HepG2 (cell line): Measurements from ENCODE around the gene TCFL5. TPM values are rescaled to one million over a fixed set of nuclear protein-coding genes. Genes with fewer than 3 reads are reported as not detected.

Experiments used
- ETV5 ChIP-seq: IDR thresholded peaks from 2 replicates; pipeline ENCODE4 v1.6.1; 2018; ENCODE audit warnings: missing biosample characterization, missing genetic modification reagents, inconsistent platforms, borderline replicate concordance
- HNRNPH1 ChIP-seq: fragments of 200-400 bp; formaldehyde crosslinking; optimal IDR thresholded peaks from 2 replicates; pipeline ENCODE3; 2017; ENCODE audit warnings: mild to moderate bottlenecking, low read depth, low read length
- MED8 ChIP-seq: sonication (generic); formaldehyde crosslinking; IDR thresholded peaks from 2 replicates; pipeline ENCODE4 v1.8.1; 2023; ENCODE audit warnings: mild to moderate bottlenecking, missing genetic modification reagents; ENCODE audit not compliant: insufficient replicate concordance
- PLRG1 ChIP-seq: fragments of 450-650 bp; conservative IDR thresholded peaks from 2 replicates; pipeline ENCODE4 v1.6.1; 2016
- PRMT3 ChIP-seq: sonication (generic); formaldehyde crosslinking; IDR thresholded peaks from 2 replicates; pipeline ENCODE4 v1.8.1; 2022; ENCODE audit warnings: low read depth, mild to moderate bottlenecking, moderate library complexity, missing genetic modification reagents, borderline replicate concordance
- ZNF12 ChIP-seq: sonication (generic); formaldehyde crosslinking; IDR thresholded peaks from 2 replicates; pipeline ENCODE4 v1.5.0; 2020; ENCODE audit warnings: missing genetic modification reagents
- ZNF124 ChIP-seq: sonication (generic); formaldehyde crosslinking; IDR thresholded peaks from 2 replicates; pipeline ENCODE4 v1.4.0; 2020; ENCODE audit warnings: missing genetic modification reagents
- ZNF563 ChIP-seq: sonication (generic); formaldehyde crosslinking; IDR thresholded peaks from 2 replicates; pipeline ENCODE4 v1.8.0; 2022; ENCODE audit warnings: mild to moderate bottlenecking, moderate library complexity, missing genetic modification reagents
- ZNF777 ChIP-seq: sonication (generic); formaldehyde crosslinking; IDR thresholded peaks from 2 replicates; pipeline ENCODE4 v1.4.0; 2020; ENCODE audit warnings: missing genetic modification reagents
- ZNF883 ChIP-seq: sonication (generic); formaldehyde crosslinking; IDR thresholded peaks from 2 replicates; pipeline ENCODE4 v1.5.1; 2020; ENCODE audit warnings: mild to moderate bottlenecking, missing genetic modification reagents; ENCODE audit errors: not compliant biosample characterization
- polyA plus RNA-seq, 8 experiments: library from polyadenylated mRNA; depleted of rRNA in 3 of 8; stranded (reverse) in 7 of 8; unstranded in 1 of 8; fragments of >200 nt; fragmentation: Illumina TruSeq in 4 of 8; extraction: Trizol in 4 of 8; gene quantifications; 2 replicates each; pipeline versions ENCODE4 v1.2.1 to v1.2.3, GENCODE V29; 2011 to 2016; ENCODE audit warnings: low read depth in 4 of 8, missing spikeins in 1 of 8, mixed read lengths in 1 of 8; ENCODE audit not compliant: insufficient read depth in 1 of 8
- total RNA-seq, 5 experiments: library from RNA; depleted of rRNA; stranded (reverse); fragments of >200 nt; fragmentation: Illumina TruSeq; extraction: Trizol; gene quantifications; 2 replicates each; pipeline ENCODE4 v1.2.3, GENCODE V29; 2016; ENCODE audit warnings: low read depth in 1 of 5
- TF ChIP-seq, protein P1 (sequence below), 2 experiments: IDR thresholded peaks; 2 replicates each; pipeline ENCODE4 v1.6.1; 2011 to 2012; ENCODE audit warnings: low read length in 2 of 2, borderline replicate concordance in 1 of 2, low read depth in 1 of 2, mild to moderate bottlenecking in 1 of 2, moderate library complexity in 1 of 2
- TF ChIP-seq, protein P2 (sequence below): sonication (generic); formaldehyde crosslinking; conservative IDR thresholded peaks from 2 replicates; pipeline ENCODE4 v1.8.0; 2022; ENCODE audit warnings: mild to moderate bottlenecking, moderate library complexity, missing genetic modification reagents
- TF ChIP-seq, protein P3 (sequence below): fragments of 450-650 bp; IDR thresholded peaks from 2 replicates; pipeline ENCODE4 v1.6.1; 2017
- TF ChIP-seq, protein P4 (sequence below): sonication (generic); formaldehyde crosslinking; IDR thresholded peaks from 2 replicates; pipeline ENCODE4 v1.4.0; 2020; ENCODE audit warnings: missing genetic modification reagents
- TF ChIP-seq, protein P5 (sequence below): sonication (generic); formaldehyde crosslinking; IDR thresholded peaks from 2 replicates; pipeline ENCODE4 v1.8.0; 2022; ENCODE audit warnings: missing genetic modification reagents, mild to moderate bottlenecking, inconsistent platforms, borderline replicate concordance

The TCFL5 gene
- total and polyA plus RNA-seq, 2 of the 13 experiments (the other 11 are each of a cell fraction or from before 2014, with no cell fraction given): 14.8 to 20.0 TPM

DNA sequence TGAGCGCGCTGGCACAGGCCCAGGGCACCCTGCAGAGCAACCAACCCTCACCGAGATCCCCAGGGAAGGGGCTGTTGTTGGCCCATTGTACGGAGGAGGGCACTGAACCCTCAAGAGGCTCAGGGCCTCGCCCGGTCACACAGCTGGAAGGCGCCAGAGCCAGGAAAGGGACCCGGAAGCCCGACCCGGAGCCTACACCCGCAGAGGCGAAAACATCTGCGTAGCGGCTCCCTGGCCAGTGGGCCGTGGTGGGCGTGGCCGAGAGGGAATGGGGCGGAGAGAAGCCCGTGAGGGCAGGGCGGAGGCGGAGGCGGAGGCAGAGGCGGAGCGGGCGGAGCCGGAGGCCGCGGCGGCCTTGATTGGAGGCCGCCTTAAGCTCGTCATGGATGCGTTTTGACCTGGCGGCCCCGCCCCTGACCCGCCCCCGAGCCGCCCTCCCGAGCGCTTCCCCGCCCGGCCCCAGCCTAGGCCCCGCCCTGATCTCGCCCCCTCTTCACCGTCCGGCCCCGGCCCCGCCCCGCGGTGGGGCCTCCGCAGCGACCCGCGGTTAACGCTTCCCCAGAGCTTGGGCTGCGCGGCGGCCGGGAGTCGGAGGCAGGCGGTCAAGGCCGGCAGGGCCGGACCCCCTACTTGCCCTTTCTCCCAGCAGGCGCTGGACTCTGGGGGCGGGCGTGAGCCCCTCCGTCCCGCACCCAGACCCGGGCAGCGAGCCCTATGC, 67.5 kb downstream of the TCFL5 start (continued):
- TF ChIP-seq ZNF883 (CRISPR knock-in tag): no peak
- TF ChIP-seq, protein P1, sequence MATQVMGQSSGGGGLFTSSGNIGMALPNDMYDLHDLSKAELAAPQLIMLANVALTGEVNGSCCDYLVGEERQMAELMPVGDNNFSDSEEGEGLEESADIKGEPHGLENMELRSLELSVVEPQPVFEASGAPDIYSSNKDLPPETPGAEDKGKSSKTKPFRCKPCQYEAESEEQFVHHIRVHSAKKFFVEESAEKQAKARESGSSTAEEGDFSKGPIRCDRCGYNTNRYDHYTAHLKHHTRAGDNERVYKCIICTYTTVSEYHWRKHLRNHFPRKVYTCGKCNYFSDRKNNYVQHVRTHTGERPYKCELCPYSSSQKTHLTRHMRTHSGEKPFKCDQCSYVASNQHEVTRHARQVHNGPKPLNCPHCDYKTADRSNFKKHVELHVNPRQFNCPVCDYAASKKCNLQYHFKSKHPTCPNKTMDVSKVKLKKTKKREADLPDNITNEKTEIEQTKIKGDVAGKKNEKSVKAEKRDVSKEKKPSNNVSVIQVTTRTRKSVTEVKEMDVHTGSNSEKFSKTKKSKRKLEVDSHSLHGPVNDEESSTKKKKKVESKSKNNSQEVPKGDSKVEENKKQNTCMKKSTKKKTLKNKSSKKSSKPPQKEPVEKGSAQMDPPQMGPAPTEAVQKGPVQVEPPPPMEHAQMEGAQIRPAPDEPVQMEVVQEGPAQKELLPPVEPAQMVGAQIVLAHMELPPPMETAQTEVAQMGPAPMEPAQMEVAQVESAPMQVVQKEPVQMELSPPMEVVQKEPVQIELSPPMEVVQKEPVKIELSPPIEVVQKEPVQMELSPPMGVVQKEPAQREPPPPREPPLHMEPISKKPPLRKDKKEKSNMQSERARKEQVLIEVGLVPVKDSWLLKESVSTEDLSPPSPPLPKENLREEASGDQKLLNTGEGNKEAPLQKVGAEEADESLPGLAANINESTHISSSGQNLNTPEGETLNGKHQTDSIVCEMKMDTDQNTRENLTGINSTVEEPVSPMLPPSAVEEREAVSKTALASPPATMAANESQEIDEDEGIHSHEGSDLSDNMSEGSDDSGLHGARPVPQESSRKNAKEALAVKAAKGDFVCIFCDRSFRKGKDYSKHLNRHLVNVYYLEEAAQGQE (IDR thresholded peaks at IDR 0.05; ENCODE audit: borderline replicate concordance in 1 of 2, low read depth in 1 of 2, low read length in 2 of 2): peak in 1 of 2 experiments; percentile 69; a peak in 2 of 4 replicates
- no peak for TF ChIP-seq HNRNPH1
- TF ChIP-seq ZNF124 (CRISPR knock-in tag): peak; percentile 81; the same call in 1 of the 2 replicates
- no peak; the same call in 1 of the 2 replicates for TF ChIP-seq ZNF777
- TF ChIP-seq, protein P2, sequence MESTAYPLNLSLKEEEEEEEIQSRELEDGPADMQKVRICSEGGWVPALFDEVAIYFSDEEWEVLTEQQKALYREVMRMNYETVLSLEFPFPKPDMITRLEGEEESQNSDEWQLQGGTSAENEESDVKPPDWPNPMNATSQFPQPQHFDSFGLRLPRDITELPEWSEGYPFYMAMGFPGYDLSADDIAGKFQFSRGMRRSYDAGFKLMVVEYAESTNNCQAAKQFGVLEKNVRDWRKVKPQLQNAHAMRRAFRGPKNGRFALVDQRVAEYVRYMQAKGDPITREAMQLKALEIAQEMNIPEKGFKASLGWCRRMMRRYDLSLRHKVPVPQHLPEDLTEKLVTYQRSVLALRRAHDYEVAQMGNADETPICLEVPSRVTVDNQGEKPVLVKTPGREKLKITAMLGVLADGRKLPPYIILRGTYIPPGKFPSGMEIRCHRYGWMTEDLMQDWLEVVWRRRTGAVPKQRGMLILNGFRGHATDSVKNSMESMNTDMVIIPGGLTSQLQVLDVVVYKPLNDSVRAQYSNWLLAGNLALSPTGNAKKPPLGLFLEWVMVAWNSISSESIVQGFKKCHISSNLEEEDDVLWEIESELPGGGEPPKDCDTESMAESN (CRISPR knock-in tag): 0 out of 2 replicates have a peak, but pooled peaks have one; percentile 51
- TF ChIP-seq, protein P3, sequence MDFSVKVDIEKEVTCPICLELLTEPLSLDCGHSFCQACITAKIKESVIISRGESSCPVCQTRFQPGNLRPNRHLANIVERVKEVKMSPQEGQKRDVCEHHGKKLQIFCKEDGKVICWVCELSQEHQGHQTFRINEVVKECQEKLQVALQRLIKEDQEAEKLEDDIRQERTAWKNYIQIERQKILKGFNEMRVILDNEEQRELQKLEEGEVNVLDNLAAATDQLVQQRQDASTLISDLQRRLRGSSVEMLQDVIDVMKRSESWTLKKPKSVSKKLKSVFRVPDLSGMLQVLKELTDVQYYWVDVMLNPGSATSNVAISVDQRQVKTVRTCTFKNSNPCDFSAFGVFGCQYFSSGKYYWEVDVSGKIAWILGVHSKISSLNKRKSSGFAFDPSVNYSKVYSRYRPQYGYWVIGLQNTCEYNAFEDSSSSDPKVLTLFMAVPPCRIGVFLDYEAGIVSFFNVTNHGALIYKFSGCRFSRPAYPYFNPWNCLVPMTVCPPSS: no peak
- peak; percentile 83; the same call in 1 of the 2 replicates for TF ChIP-seq ZNF563
- TF ChIP-seq ZNF12 (CRISPR knock-in tag): no peak
- TF ChIP-seq MED8 (CRISPR knock-in tag): peak; percentile 52
- TF ChIP-seq PRMT3 (CRISPR knock-in tag): no peak
- no peak for TF ChIP-seq PLRG1
- TF ChIP-seq ETV5 (CRISPR knock-in tag): peak; percentile 36
- TF ChIP-seq, protein P4, sequence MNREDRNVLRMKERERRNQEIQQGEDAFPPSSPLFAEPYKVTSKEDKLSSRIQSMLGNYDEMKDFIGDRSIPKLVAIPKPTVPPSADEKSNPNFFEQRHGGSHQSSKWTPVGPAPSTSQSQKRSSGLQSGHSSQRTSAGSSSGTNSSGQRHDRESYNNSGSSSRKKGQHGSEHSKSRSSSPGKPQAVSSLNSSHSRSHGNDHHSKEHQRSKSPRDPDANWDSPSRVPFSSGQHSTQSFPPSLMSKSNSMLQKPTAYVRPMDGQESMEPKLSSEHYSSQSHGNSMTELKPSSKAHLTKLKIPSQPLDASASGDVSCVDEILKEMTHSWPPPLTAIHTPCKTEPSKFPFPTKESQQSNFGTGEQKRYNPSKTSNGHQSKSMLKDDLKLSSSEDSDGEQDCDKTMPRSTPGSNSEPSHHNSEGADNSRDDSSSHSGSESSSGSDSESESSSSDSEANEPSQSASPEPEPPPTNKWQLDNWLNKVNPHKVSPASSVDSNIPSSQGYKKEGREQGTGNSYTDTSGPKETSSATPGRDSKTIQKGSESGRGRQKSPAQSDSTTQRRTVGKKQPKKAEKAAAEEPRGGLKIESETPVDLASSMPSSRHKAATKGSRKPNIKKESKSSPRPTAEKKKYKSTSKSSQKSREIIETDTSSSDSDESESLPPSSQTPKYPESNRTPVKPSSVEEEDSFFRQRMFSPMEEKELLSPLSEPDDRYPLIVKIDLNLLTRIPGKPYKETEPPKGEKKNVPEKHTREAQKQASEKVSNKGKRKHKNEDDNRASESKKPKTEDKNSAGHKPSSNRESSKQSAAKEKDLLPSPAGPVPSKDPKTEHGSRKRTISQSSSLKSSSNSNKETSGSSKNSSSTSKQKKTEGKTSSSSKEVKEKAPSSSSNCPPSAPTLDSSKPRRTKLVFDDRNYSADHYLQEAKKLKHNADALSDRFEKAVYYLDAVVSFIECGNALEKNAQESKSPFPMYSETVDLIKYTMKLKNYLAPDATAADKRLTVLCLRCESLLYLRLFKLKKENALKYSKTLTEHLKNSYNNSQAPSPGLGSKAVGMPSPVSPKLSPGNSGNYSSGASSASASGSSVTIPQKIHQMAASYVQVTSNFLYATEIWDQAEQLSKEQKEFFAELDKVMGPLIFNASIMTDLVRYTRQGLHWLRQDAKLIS: no peak
- TF ChIP-seq, protein P5, sequence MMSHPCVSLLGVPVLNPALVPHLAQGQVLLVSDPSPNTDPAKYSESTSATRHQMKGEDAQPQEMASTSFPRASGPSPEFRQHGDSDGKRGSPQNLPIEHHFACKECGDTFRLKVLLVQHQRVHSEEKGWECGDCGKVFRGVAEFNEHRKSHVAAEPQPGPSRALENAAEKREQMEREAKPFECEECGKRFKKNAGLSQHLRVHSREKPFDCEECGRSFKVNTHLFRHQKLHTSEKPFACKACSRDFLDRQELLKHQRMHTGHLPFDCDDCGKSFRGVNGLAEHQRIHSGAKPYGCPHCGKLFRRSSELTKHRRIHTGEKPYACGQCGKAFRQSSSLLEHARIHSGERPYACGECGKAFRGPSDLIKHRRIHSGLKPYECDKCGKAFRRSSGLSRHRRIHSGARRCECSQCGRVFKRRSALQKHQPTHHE (CRISPR knock-in tag): no peak
